Endothelial cell (in vitro differentiated cells): ENCODE results near the gene SUPT3H. TPM values are rescaled to one million over a fixed set of nuclear protein-coding genes. Genes with fewer than 3 reads are reported as not detected.

Experiments used
- DNase-seq: peaks from one replicate; pipeline ENCODE4 v3.0.0; 2021; ENCODE audit warnings: low spot score
- H3K27ac Mint-ChIP-seq: one replicate; pipeline ENCODE4 v1.8.0; 2021; ENCODE audit warnings: mixed read lengths, inconsistent platforms; ENCODE audit not compliant: unreplicated experiment
- H3K27me3 Mint-ChIP-seq: one replicate; pipeline ENCODE4 v1.8.0; 2021; ENCODE audit warnings: mild to moderate bottlenecking, moderate library complexity, mixed read lengths, inconsistent platforms; ENCODE audit not compliant: unreplicated experiment
- H3K36me3 Mint-ChIP-seq: one replicate; pipeline ENCODE4 v1.8.0; 2021; ENCODE audit warnings: mild to moderate bottlenecking, low read depth, mixed read lengths, inconsistent platforms; ENCODE audit not compliant: unreplicated experiment
- H3K4me1 Mint-ChIP-seq: one replicate; pipeline ENCODE4 v1.8.0; 2021; ENCODE audit warnings: mild to moderate bottlenecking, mixed read lengths, inconsistent platforms; ENCODE audit not compliant: unreplicated experiment
- H3K4me3 Mint-ChIP-seq: one replicate; pipeline ENCODE4 v1.8.0; 2021; ENCODE audit warnings: mild to moderate bottlenecking, mixed read lengths, inconsistent platforms; ENCODE audit not compliant: unreplicated experiment
- H3K9me3 Mint-ChIP-seq: one replicate; pipeline ENCODE4 v1.8.0; 2021; ENCODE audit warnings: mixed read lengths, inconsistent platforms; ENCODE audit not compliant: unreplicated experiment
- total RNA-seq: library from RNA; stranded (reverse); fragmentation: NEBNext Ultra II Directional; extraction: Animal tissue kit (Norgen Biotek cat#: 25700); gene quantifications from one replicate; pipeline ENCODE4 v1.2.1, GENCODE V29; 2021; ENCODE audit not compliant: unreplicated experiment
- TF ChIP-seq, protein P1 (sequence below): fragments of 200-600 bp; sonication (generic); IDR thresholded peaks from one replicate; pipeline ENCODE4 v1.5.0; 2021; ENCODE audit warnings: antibody characterized with exemption; ENCODE audit not compliant: unreplicated experiment

The SUPT3H gene
- total RNA-seq, 1 donor from 2014 or later = 28.5 TPM

DNA sequence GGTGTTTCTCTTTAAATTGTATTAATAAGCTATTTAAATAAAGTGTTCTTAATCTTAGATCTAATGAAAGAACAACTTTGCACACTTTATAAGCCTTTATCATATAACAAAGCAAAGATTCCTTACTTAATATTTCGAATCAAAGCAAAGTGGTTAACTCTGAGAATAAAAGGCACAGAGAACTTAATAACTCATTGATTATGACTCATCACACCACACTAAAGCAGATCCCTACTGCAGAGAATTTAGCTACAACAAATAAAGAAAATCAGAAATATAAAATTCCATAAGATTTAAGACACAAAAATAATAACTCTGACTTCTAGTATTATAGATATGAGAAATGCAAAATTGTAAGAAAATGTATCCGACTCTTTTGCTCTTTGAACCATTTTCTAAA lies 185.2 kb downstream of the SUPT3H start:
- Mint-ChIP-seq H3K27ac (no peak overlapping the region), H3K9me3 (no peaks in the 10 kb centered on the region), H3K4me1 (no peaks in the 10 kb centered on the region), H3K27me3 (no peaks in the 10 kb centered on the region), H3K36me3 (no peaks in the 10 kb centered on the region), H3K4me3 (no peak overlapping the region)
- TF ChIP-seq, protein P1, sequence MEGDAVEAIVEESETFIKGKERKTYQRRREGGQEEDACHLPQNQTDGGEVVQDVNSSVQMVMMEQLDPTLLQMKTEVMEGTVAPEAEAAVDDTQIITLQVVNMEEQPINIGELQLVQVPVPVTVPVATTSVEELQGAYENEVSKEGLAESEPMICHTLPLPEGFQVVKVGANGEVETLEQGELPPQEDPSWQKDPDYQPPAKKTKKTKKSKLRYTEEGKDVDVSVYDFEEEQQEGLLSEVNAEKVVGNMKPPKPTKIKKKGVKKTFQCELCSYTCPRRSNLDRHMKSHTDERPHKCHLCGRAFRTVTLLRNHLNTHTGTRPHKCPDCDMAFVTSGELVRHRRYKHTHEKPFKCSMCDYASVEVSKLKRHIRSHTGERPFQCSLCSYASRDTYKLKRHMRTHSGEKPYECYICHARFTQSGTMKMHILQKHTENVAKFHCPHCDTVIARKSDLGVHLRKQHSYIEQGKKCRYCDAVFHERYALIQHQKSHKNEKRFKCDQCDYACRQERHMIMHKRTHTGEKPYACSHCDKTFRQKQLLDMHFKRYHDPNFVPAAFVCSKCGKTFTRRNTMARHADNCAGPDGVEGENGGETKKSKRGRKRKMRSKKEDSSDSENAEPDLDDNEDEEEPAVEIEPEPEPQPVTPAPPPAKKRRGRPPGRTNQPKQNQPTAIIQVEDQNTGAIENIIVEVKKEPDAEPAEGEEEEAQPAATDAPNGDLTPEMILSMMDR = no peak
- no peak for DNase-seq

DNA sequence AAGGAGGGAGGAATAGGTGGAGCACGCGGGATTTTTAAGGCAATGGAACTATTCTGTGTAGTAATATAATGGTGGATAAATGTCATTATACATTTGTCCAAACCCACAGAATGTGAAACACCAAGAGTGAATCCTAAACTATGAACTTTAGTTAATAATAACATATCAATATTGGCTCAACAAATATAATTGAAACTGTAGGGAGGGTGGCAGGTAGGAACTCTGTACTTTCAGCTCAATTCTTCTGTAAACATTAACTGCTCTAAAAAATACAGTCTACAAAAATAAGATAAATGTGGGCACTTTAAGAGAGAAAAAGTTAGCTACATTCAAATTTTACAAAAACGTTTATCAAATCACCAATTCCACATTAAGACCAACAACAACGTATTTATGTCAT lies 186.3 kb downstream of the SUPT3H start:
- H3K4me3 Mint-ChIP-seq = no peak overlapping the region
- H3K4me1 Mint-ChIP-seq = no peaks in the 10 kb centered on the region
- H3K27me3 Mint-ChIP-seq = no peaks in the 10 kb centered on the region
- no peak for DNase-seq
- TF ChIP-seq, protein P1 = no peak
- H3K36me3 Mint-ChIP-seq = no peaks in the 10 kb centered on the region
- H3K27ac Mint-ChIP-seq = no peak overlapping the region
- no peaks in the 10 kb centered on the region for H3K9me3 Mint-ChIP-seq

DNA sequence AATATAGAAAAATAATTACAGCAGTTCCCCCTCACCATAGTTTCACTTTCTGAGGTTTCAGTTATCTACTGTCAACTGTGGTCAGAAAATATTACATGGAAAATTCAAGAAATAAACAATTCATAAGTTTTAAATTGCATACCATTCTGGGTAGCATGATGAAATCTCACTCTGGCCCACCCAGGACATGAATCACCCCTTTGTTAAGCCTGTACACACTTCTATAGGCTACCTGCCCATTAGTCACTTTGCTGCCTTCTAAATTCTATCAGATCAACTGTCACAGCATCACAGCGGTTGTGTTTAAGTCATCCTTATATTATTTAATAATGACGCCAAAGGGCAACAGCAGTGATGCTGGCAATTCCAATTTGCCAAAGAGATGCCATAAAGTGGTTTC lies 189.9 kb downstream of the SUPT3H start:
- no peaks in the 10 kb centered on the region for H3K4me1 Mint-ChIP-seq
- TF ChIP-seq, protein P1 = no peak
- no peaks in the 10 kb centered on the region for H3K9me3 Mint-ChIP-seq
- no peak for DNase-seq
- no peaks in the 10 kb centered on the region for H3K27me3 Mint-ChIP-seq
- H3K36me3 Mint-ChIP-seq = no peaks in the 10 kb centered on the region
- H3K27ac Mint-ChIP-seq = no peak overlapping the region
- H3K4me3 Mint-ChIP-seq = no peak overlapping the region

DNA sequence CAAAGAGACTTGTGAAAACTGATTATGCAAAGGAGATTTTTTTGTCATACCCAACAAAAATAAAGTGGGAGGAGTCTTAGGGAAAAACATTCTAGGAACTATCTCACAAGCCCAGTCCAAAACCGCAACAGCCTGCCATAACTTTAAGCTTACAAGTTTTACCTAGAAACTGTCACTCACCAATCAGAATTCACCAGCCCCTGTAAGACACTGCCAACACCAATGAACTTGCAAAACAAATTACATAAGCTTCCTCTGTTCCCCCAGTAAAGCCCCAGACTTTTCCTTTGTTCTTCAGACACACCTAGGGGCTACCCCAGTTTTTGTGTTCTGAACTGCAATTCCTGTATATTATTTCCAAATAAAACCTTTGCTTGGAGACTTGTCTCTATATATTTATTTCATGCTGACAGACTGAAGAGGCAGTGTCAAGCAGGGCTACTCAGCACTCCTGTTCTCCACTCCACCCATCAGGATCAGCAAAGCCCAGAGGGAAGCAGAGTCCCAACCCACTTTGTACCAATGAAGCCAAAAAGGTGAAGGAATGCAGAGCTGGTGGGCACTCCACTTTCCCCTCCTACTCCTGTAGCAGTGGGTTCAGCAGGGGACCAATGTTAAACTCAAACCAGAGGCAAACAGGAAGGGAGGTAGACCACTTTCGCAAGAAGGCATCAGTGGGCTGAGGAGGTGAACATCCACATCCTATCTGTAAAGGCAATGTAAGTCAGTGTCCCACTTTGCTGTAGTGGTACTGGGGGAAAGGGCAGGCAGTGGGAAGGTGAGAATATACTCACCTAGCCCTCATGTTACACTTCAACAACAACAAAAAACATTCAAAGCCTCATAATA lies 192.1 kb downstream of the SUPT3H start:
- no peaks in the 10 kb centered on the region for H3K9me3 Mint-ChIP-seq

DNA sequence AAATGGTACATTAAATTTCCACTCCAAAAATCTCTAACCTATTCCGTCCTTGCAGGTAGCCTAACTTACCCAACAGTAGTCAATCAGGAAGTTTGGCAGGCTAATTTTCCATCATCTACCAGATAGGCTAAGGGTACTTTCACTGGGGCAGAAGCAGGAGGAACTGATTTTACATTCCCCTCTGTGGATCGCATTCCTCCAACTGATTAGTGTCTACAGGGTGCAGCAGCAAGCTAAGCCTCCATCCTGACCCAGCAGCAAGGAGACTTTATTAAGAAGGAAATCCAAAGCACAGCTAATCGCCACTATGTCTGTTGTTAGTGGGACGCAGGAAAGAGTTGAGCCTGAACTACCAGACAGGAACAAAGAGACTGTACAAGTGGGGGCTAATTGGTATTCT lies 192.8 kb downstream of the SUPT3H start:
- TF ChIP-seq, protein P1 = no peak
- no peak for DNase-seq
- no peaks in the 10 kb centered on the region for H3K4me1 Mint-ChIP-seq
- no peak overlapping the region for H3K4me3 Mint-ChIP-seq
- H3K27ac Mint-ChIP-seq = no peak overlapping the region
- H3K9me3 Mint-ChIP-seq = no peaks in the 10 kb centered on the region
- H3K27me3 Mint-ChIP-seq = no peaks in the 10 kb centered on the region
- no peaks in the 10 kb centered on the region for H3K36me3 Mint-ChIP-seq

More for the DNA sequence above, 192.1 kb downstream of the SUPT3H start:
- H3K4me3 Mint-ChIP-seq = no peak overlapping the region
- H3K4me1 Mint-ChIP-seq = no peaks in the 10 kb centered on the region
- H3K36me3 Mint-ChIP-seq = no peaks in the 10 kb centered on the region
- no peak for DNase-seq
- no peaks in the 10 kb centered on the region for H3K27me3 Mint-ChIP-seq
- H3K27ac Mint-ChIP-seq = no peak overlapping the region
- TF ChIP-seq, protein P1 = no peak
